Measurements from ENCODE around the gene SCN8A. TPM values are rescaled to one million over a fixed set of nuclear protein-coding genes. Genes with fewer than 3 reads are reported as not detected.
"Not testable (repeated sequence)": the region's sequence is repeated elsewhere in the genome, so short reads cannot be mapped to it uniquely, and the experiment has no call there.

Gene SCN8A
- total RNA-seq, 1 donor from 2014 or later = 5.0 TPM

DNA sequence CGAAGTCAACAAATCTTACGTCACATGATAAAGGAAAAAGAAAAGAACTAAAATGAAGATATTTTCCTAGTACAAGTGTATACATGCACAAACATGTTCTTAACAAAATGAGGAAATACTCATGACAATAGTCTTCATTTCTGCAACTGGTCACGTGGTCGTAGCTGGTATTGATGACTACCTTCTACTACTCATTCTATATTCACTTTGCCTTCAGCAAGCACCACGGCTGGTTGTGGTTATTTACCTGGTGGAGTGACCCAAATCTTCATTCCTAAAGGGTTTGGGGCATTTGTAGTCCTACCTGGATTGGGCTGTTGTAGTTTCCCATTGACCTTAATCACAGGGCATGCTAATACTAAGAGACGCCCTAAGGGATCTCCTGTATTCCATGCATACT is 206.3 kb downstream of the SCN8A start:
- H3K9me3 Mint-ChIP-seq (ENCODE audit: unreplicated experiment) = no peaks in the 10 kb centered on the region
- H3K4me3 Mint-ChIP-seq (ENCODE audit: unreplicated experiment) = no peak overlapping the region
- no peaks in the 10 kb centered on the region for H3K27me3 Mint-ChIP-seq (ENCODE audit: unreplicated experiment)
- DNase-seq (ENCODE audit: low spot score) = no peak
- no peak overlapping the region for H3K27ac Mint-ChIP-seq (ENCODE audit: unreplicated experiment)
- peaks cover 4% of the 10 kb centered on the region for H3K36me3 Mint-ChIP-seq (ENCODE audit: low read depth, unreplicated experiment)
- no peaks in the 10 kb centered on the region for H3K4me1 Mint-ChIP-seq (ENCODE audit: unreplicated experiment)
- TF ChIP-seq, protein P1, sequence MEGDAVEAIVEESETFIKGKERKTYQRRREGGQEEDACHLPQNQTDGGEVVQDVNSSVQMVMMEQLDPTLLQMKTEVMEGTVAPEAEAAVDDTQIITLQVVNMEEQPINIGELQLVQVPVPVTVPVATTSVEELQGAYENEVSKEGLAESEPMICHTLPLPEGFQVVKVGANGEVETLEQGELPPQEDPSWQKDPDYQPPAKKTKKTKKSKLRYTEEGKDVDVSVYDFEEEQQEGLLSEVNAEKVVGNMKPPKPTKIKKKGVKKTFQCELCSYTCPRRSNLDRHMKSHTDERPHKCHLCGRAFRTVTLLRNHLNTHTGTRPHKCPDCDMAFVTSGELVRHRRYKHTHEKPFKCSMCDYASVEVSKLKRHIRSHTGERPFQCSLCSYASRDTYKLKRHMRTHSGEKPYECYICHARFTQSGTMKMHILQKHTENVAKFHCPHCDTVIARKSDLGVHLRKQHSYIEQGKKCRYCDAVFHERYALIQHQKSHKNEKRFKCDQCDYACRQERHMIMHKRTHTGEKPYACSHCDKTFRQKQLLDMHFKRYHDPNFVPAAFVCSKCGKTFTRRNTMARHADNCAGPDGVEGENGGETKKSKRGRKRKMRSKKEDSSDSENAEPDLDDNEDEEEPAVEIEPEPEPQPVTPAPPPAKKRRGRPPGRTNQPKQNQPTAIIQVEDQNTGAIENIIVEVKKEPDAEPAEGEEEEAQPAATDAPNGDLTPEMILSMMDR (IDR thresholded peaks at IDR 0.05; ENCODE audit: unreplicated experiment) = no peak

DNA sequence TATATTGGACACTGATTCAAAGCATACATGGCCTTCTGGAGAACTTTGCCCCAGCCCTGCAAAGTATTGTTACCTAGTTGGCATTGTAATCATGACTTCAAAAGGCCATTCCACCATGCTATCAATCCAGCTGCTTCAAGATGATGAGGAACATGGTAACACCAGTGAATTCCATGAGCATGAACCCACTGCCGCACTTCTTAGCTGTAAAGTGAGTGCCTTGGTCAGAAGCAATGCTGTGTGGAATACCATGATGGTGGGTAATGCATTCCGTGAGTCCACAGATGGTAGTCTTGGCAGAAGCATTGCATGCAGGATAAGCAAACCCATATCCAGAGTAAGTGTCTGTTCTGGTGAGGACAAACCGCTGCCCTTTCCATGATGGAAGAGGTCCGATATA is 207.0 kb downstream of the SCN8A start:
- not testable (repeated sequence) for H3K9me3 Mint-ChIP-seq (ENCODE audit: unreplicated experiment); H3K27ac Mint-ChIP-seq (ENCODE audit: unreplicated experiment); H3K4me1 Mint-ChIP-seq (ENCODE audit: unreplicated experiment); H3K4me3 Mint-ChIP-seq (ENCODE audit: unreplicated experiment); H3K36me3 Mint-ChIP-seq (ENCODE audit: low read depth, unreplicated experiment); H3K27me3 Mint-ChIP-seq (ENCODE audit: unreplicated experiment); DNase-seq (ENCODE audit: low spot score)

DNA sequence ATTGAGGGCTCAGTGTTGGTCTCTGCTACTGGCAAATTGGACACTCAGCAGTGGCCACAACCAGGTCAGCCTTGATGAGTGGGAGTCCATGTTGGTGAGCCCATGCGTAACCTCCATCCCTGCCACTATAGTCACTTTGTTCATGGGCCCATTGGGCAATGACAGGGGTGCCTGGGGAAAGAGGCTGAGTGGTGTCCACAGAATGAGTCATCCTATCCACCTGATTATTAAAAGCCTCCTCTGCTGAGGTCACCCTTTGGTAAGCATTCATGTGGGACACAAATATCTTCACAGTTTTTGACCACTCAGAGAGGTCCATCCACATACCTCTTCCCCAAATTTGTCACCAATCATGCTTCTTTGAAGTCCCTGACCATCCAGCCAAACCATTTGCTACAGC is 207.5 kb downstream of the SCN8A start:
- Mint-ChIP-seq H3K36me3 (ENCODE audit: low read depth, unreplicated experiment) (no peaks in the 10 kb centered on the region), H3K4me3 (ENCODE audit: unreplicated experiment) (no peak overlapping the region), H3K27ac (ENCODE audit: unreplicated experiment) (no peak overlapping the region), H3K9me3 (ENCODE audit: unreplicated experiment) (no peaks in the 10 kb centered on the region), H3K27me3 (ENCODE audit: unreplicated experiment) (no peaks in the 10 kb centered on the region), H3K4me1 (ENCODE audit: unreplicated experiment) (no peaks in the 10 kb centered on the region)
- TF ChIP-seq, protein P1 (IDR thresholded peaks at IDR 0.05; ENCODE audit: unreplicated experiment) = no peak
- no peak for DNase-seq (ENCODE audit: low spot score)

DNA sequence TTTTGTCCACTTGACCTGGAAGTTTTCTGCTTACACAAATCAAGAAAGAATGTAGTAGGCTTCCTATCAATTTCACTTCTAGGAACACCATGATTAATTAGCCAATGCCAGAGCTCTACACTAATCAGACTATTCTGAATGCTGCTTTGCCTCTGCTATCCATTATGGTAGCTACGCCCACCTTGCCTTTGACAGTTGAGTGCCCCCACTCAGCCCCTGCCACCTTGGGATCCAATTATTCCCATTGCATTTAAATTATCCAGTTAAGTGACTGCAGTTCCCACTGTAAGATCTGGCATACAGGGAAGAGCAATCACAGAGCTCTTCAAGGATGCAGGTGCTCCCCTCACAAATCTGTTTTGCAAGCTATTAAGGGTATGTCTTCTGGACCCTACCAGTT is 210.0 kb downstream of the SCN8A start:
- Mint-ChIP-seq H3K27me3 (ENCODE audit: unreplicated experiment) (no peaks in the 10 kb centered on the region), H3K4me3 (ENCODE audit: unreplicated experiment) (no peak overlapping the region), H3K9me3 (ENCODE audit: unreplicated experiment) (no peaks in the 10 kb centered on the region), H3K36me3 (ENCODE audit: low read depth, unreplicated experiment) (no peaks in the 10 kb centered on the region), H3K4me1 (ENCODE audit: unreplicated experiment) (no peaks in the 10 kb centered on the region), H3K27ac (ENCODE audit: unreplicated experiment) (no peak overlapping the region)
- no peak for DNase-seq (ENCODE audit: low spot score)
- TF ChIP-seq, protein P1 (IDR thresholded peaks at IDR 0.05; ENCODE audit: unreplicated experiment) = no peak

DNA sequence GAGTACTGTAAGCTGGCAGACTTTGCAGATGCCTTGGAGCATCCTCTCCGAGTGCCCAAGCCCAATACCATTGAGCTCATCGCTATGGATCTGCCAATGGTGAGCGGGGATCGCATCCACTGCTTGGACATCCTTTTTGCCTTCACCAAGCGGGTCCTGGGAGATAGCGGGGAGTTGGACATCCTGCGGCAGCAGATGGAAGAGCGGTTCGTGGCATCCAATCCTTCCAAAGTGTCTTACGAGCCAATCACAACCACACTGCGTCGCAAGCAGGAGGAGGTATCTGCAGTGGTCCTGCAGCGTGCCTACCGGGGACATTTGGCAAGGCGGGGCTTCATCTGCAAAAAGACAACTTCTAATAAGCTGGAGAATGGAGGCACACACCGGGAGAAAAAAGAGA is 215.9 kb downstream of the SCN8A start:
- TF ChIP-seq, protein P1 (IDR thresholded peaks at IDR 0.05; ENCODE audit: unreplicated experiment) = no peak
- H3K9me3 Mint-ChIP-seq (ENCODE audit: unreplicated experiment) = no peaks in the 10 kb centered on the region
- H3K27ac Mint-ChIP-seq (ENCODE audit: unreplicated experiment) = no peak overlapping the region
- peaks cover 8% of the 10 kb centered on the region for H3K4me1 Mint-ChIP-seq (ENCODE audit: unreplicated experiment)
- peaks cover 3% of the 10 kb centered on the region for H3K27me3 Mint-ChIP-seq (ENCODE audit: unreplicated experiment)
- no peak overlapping the region for H3K4me3 Mint-ChIP-seq (ENCODE audit: unreplicated experiment)
- no peaks in the 10 kb centered on the region for H3K36me3 Mint-ChIP-seq (ENCODE audit: low read depth, unreplicated experiment)
- DNase-seq (ENCODE audit: low spot score) = no peak

DNA sequence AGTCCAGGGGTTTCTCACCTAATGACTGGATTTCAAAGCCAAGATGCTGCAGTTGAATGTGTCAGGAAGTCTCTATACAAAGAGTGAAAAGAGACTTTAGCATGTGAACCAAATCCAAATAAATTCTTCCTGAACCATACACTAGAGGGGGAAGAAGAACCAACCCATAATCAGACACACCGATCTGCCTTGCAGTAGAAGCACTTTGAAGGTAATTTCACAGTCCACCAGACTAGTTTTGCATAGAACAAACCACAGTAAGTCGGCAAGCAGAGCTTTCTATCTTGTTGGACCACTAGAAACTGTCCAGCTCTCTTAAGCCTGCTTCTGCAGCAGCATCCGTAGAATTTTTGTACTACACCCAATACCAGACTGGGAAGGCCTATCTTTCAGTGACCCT is 218.2 kb downstream of the SCN8A start:
- H3K4me1 Mint-ChIP-seq (ENCODE audit: unreplicated experiment) = peaks cover 13% of the 10 kb centered on the region
- no peaks in the 10 kb centered on the region for H3K36me3 Mint-ChIP-seq (ENCODE audit: low read depth, unreplicated experiment)
- TF ChIP-seq, protein P1 (IDR thresholded peaks at IDR 0.05; ENCODE audit: unreplicated experiment) = no peak

More for the DNA sequence above, 218.2 kb downstream of the SCN8A start:
- H3K4me3 Mint-ChIP-seq (ENCODE audit: unreplicated experiment) = no peak overlapping the region
- H3K27me3 Mint-ChIP-seq (ENCODE audit: unreplicated experiment) = peaks cover 5% of the 10 kb centered on the region
- no peaks in the 10 kb centered on the region for H3K9me3 Mint-ChIP-seq (ENCODE audit: unreplicated experiment)
- no peak for DNase-seq (ENCODE audit: low spot score)
- no peak overlapping the region for H3K27ac Mint-ChIP-seq (ENCODE audit: unreplicated experiment)
